GM19193 (cell line): ENCODE data around the gene CYP39A1.

Experiments
- POLR2A ChIP-seq: IDR thresholded peaks from 4 replicates; pipeline ENCODE4 v1.6.1; 2011; ENCODE audit not compliant: insufficient read depth, insufficient read length; ENCODE audit errors: extremely low read depth

CYP39A1 gene

GRCh38 chr6:46626976-46627375 lies 25.6 kb downstream of the CYP39A1 start:
- no peak for TF ChIP-seq POLR2A

- TF ChIP-seq POLR2A = no peak
These were observed 26.2 kb downstream of the CYP39A1 start for GRCh38 chr6:46626228-46626909.

GRCh38 chr6:46618726-46619125 lies 33.9 kb downstream of the CYP39A1 start:
- TF ChIP-seq POLR2A = no peak

GRCh38 chr6:46612645-46613044 lies 40.0 kb downstream of the CYP39A1 start:
- TF ChIP-seq POLR2A = no peak

- no peak for TF ChIP-seq POLR2A
These were observed 41.6 kb downstream of the CYP39A1 start for GRCh38 chr6:46610862-46611553.

GRCh38 chr6:46606338-46606737 lies 46.3 kb downstream of the CYP39A1 start:
- TF ChIP-seq POLR2A = no peak

GRCh38 chr6:46605091-46605797 lies 47.4 kb downstream of the CYP39A1 start:
- TF ChIP-seq POLR2A = no peak

- no peak for TF ChIP-seq POLR2A
These were observed 54.4 kb downstream of the CYP39A1 start for GRCh38 chr6:46598215-46598614.

- TF ChIP-seq POLR2A = no peak
These were observed 59.9 kb downstream of the CYP39A1 start for GRCh38 chr6:46592740-46593139.

GRCh38 chr6:46592046-46592445 lies 60.6 kb downstream of the CYP39A1 start:
- TF ChIP-seq POLR2A = no peak

- no peak for TF ChIP-seq POLR2A
These were observed 61.9 kb downstream of the CYP39A1 start for GRCh38 chr6:46590765-46591164.

- no peak for TF ChIP-seq POLR2A
These were observed 65.7 kb downstream of the CYP39A1 start for GRCh38 chr6:46586906-46587305.

- no peak for TF ChIP-seq POLR2A
These were observed 68.0 kb downstream of the CYP39A1 start for GRCh38 chr6:46584586-46584985.

GRCh38 chr6:46583721-46584120 lies 68.9 kb downstream of the CYP39A1 start:
- no peak for TF ChIP-seq POLR2A

GRCh38 chr6:46583081-46583480 lies 69.5 kb downstream of the CYP39A1 start:
- TF ChIP-seq POLR2A = no peak

- no peak for TF ChIP-seq POLR2A
These were observed 71.0 kb downstream of the CYP39A1 start for GRCh38 chr6:46581459-46582177.

- TF ChIP-seq POLR2A = no peak
These were observed 77.1 kb downstream of the CYP39A1 start for GRCh38 chr6:46575530-46575929.
